ENCODE results near the gene AMZ1.

DNA sequence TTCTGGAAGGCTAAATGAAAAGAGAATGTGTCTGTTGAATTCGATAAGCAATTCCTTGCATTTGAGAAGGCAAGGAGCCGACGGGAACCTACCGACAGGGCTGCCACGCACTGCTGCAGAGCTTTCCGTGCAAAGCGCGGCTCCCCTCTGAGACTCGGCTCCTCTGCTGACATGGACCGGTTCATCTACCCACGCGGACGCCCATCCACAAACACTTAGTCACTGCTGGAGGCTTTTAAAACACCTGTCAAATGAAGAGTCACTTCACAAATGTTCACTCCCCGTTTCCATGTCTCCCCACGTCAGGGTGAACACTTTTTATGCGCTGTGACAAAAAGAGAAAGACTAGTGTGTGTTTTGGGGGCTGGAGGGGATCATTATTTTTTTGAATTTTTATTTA is 32.0 kb downstream of the AMZ1 start:
- TF ChIP-seq CTCF (IDR thresholded peaks at IDR 0.05 in 8 of 11, conservative IDR thresholded peaks at IDR 0.05 in 3 of 11) (no peak), POLR2A (IDR thresholded peaks at IDR 0.05) (no peak), POLR2AphosphoS5 (IDR thresholded peaks at IDR 0.05) (no peak)

All from spleen (tissue), 7 donors.